H1 (cell line): ENCODE measurements around the gene MRPL40. TPM values are rescaled to one million over a fixed set of nuclear protein-coding genes. Genes with fewer than 3 reads are reported as not detected.

Experiments used
- CTCF ChIA-PET: fragments of 300-600 bp; sonication (Branson Sonifier 250); formaldehyde crosslinking; loops from one replicate; lab custom pipeline; 2021; ENCODE audit not compliant: partially characterized antibody; lab: Charles Lee
- POLR2A ChIA-PET: fragments of 300-600 bp; sonication (Branson Sonifier 250); formaldehyde crosslinking; loops from one replicate; lab custom pipeline; 2021; ENCODE audit warnings: inconsistent platforms; ENCODE audit not compliant: partially characterized antibody; lab: Charles Lee
- DNase-seq, 2 experiments: peaks; one replicate each; pipeline versions ENCODE4 v3.0.0 to v3.0.0-alpha.2; 2010 to 2022; ENCODE audit warnings: low spot score in 2 of 2, low read depth in 1 of 2, mixed read lengths in 1 of 2
- FAIRE-seq: peaks from 2 replicates; lab custom pipeline; 2011; peaks lifted over from hg19 to GRCh38; lab: Jason Lieb, UNC
- H2AFZ ChIP-seq: 2 replicates; pipeline ENCODE4 v1.8.1; 2012; ENCODE audit warnings: low read length, inconsistent platforms
- H2AK5ac ChIP-seq: 2 replicates; pipeline ENCODE4 v1.6.1; 2013; ENCODE audit warnings: low read depth, low read length
- H2BK120ac ChIP-seq: replicated peaks from 2 replicates; pipeline ENCODE3; 2013; ENCODE audit warnings: low read depth, low read length, inconsistent platforms
- H2BK12ac ChIP-seq: 2 replicates; pipeline ENCODE4 v1.6.1; 2013; ENCODE audit warnings: low read depth, low read length
- H2BK15ac ChIP-seq: 2 replicates; pipeline ENCODE4 v1.6.1; 2013; ENCODE audit warnings: low read length
- H2BK20ac ChIP-seq: 2 replicates; pipeline ENCODE4 v1.6.1; 2013; ENCODE audit warnings: low read length
- H2BK5ac ChIP-seq: 2 replicates; pipeline ENCODE4 v1.6.1; 2013; ENCODE audit warnings: low read depth, low read length
- H3K14ac ChIP-seq: 2 replicates; pipeline ENCODE4 v1.6.1; 2013; ENCODE audit warnings: inconsistent platforms; ENCODE audit not compliant: insufficient read length
- H3K18ac ChIP-seq: 2 replicates; pipeline ENCODE4 v1.6.1; 2013; ENCODE audit warnings: low read length; ENCODE audit errors: extremely low read depth
- H3K23ac ChIP-seq: 2 replicates; pipeline ENCODE4 v1.6.1; 2013; ENCODE audit warnings: inconsistent platforms; ENCODE audit not compliant: insufficient read length
- H3K23me2 ChIP-seq: 2 replicates; pipeline ENCODE4 v1.6.1; 2013; ENCODE audit warnings: low read depth, low read length
- H3K27ac ChIP-seq: 2 replicates; pipeline ENCODE4 v1.6.1; 2011; ENCODE audit warnings: low read depth, low read length, inconsistent platforms
- H3K27me3 ChIP-seq, 4 experiments: replicated peaks in 1 of 4; 1 replicate in 1 of 4; 2 replicates in 3 of 4; pipeline versions ENCODE4 v1.6.1 to v1.8.1; 2011 to 2013; ENCODE audit warnings: low read length in 3 of 4, mild to moderate bottlenecking in 3 of 4, inconsistent platforms in 2 of 4, mixed read lengths in 2 of 4, moderate library complexity in 1 of 4; ENCODE audit not compliant: control insufficient read depth in 3 of 4, insufficient read depth in 3 of 4; ENCODE audit errors: extremely low read depth in 1 of 4
- H3K36me3 ChIP-seq, 4 experiments: 2 replicates each; pipeline versions ENCODE4 v1.6.1 to v1.8.1; 2011 to 2013; ENCODE audit warnings: mild to moderate bottlenecking in 4 of 4, low read length in 3 of 4, moderate library complexity in 2 of 4, control low read depth in 1 of 4, inconsistent platforms in 1 of 4; ENCODE audit not compliant: insufficient read depth in 4 of 4, control insufficient read depth in 2 of 4
- H3K4ac ChIP-seq: replicated peaks from 2 replicates; pipeline ENCODE3; 2013; ENCODE audit warnings: low read length, low read depth, mixed read lengths, inconsistent platforms; ENCODE audit not compliant: insufficient read length
- H3K4me1 ChIP-seq, 4 experiments: replicated peaks in 1 of 4; 1 replicate in 1 of 4; 2 replicates in 3 of 4; pipeline versions ENCODE4 v1.6.1 to v1.8.1; 2011 to 2013; ENCODE audit warnings: low read length in 3 of 4, inconsistent platforms in 2 of 4, mixed read lengths in 1 of 4; ENCODE audit not compliant: insufficient read depth in 4 of 4, control insufficient read depth in 3 of 4
- H3K4me2 ChIP-seq, 2 experiments: 2 replicates each; pipeline versions ENCODE4 v1.6.1 to v1.8.1; 2011 to 2013; ENCODE audit warnings: low read depth in 2 of 2, low read length in 2 of 2, control low read depth in 1 of 2, inconsistent platforms in 1 of 2, mild to moderate bottlenecking in 1 of 2; ENCODE audit not compliant: insufficient read depth in 1 of 2
- H3K4me3 ChIP-seq, 4 experiments: fragments of 200-600, 300-600 bp in 1 of 4; sonication (generic), shearing (Covaris generic), sonication (Bioruptor Twin) in 1 of 4; 2 replicates each; pipeline versions ENCODE4 v1.5.1 to v1.8.1; 2011 to 2016; ENCODE audit warnings: low read length in 4 of 4, low read depth in 3 of 4, control low read depth in 2 of 4, inconsistent platforms in 2 of 4, mild to moderate bottlenecking in 2 of 4, mixed read lengths in 1 of 4, moderate library complexity in 1 of 4; ENCODE audit not compliant: insufficient read depth in 2 of 4; ENCODE audit errors: extremely low read depth in 1 of 4
- H3K56ac ChIP-seq: replicated peaks from 2 replicates; pipeline ENCODE3; 2013; ENCODE audit warnings: low read depth, mild to moderate bottlenecking, mixed read lengths, low read length, inconsistent platforms; ENCODE audit not compliant: insufficient read length
- H3K79me1 ChIP-seq: 2 replicates; pipeline ENCODE4 v1.6.1; 2013; ENCODE audit warnings: low read depth, low read length, control low read depth
- H3K79me2 ChIP-seq, 2 experiments: 2 replicates each; pipeline versions ENCODE4 v1.6.1 to v1.8.1; 2012 to 2013; ENCODE audit warnings: low read length in 2 of 2, mild to moderate bottlenecking in 2 of 2, inconsistent platforms in 1 of 2; ENCODE audit not compliant: insufficient read depth in 2 of 2, control insufficient read depth in 1 of 2
- H3K9ac ChIP-seq, 4 experiments: replicated peaks in 1 of 4; 1 replicate in 1 of 4; 2 replicates in 3 of 4; pipeline versions ENCODE4 v1.6.1 to v1.8.1; 2011 to 2013; ENCODE audit warnings: low read depth in 3 of 4, low read length in 3 of 4, control low read depth in 2 of 4, mild to moderate bottlenecking in 2 of 4, moderate library complexity in 2 of 4, inconsistent platforms in 1 of 4; ENCODE audit errors: extremely low read depth in 1 of 4
- H3K9me3 ChIP-seq, 2 experiments: 2 replicates each; pipeline versions ENCODE4 v1.6.1 to v1.8.1; 2012 to 2013; ENCODE audit warnings: mild to moderate bottlenecking in 2 of 2, moderate library complexity in 2 of 2, control low read depth in 1 of 2, inconsistent platforms in 1 of 2, low read depth in 1 of 2, low read length in 1 of 2, mixed read lengths in 1 of 2; ENCODE audit not compliant: insufficient read depth in 2 of 2
- H4K20me1 ChIP-seq, 2 experiments: replicated peaks in 1 of 2; 2 replicates each; pipeline versions ENCODE3 to v1.8.1; 2011 to 2013; ENCODE audit warnings: inconsistent platforms in 2 of 2, low read length in 2 of 2, mild to moderate bottlenecking in 1 of 2; ENCODE audit not compliant: insufficient read depth in 2 of 2, control insufficient read depth in 1 of 2
- H4K5ac ChIP-seq: 2 replicates; pipeline ENCODE4 v1.6.1; 2013; ENCODE audit warnings: low read length, low read depth, mixed read lengths, inconsistent platforms; ENCODE audit not compliant: insufficient read length
- H4K8ac ChIP-seq: 2 replicates; pipeline ENCODE4 v1.8.0; 2013; ENCODE audit warnings: mild to moderate bottlenecking, moderate library complexity, low read length, inconsistent platforms; ENCODE audit not compliant: insufficient read depth; ENCODE audit errors: extremely low read depth
- H4K91ac ChIP-seq: replicated peaks from 2 replicates; pipeline ENCODE3; 2013; ENCODE audit warnings: low read length, mixed read lengths, inconsistent platforms; ENCODE audit not compliant: insufficient read length
- ASH2L ChIP-seq: fragments of 200-600, 300-600 bp; sonication (generic); IDR thresholded peaks from one replicate; pipeline ENCODE4 v1.7.1; 2017; ENCODE audit warnings: low read length
- CTBP2 ChIP-seq: IDR thresholded peaks from 2 replicates; pipeline ENCODE4 v1.7.0; 2011; ENCODE audit warnings: borderline replicate concordance, mild to moderate bottlenecking, moderate library complexity, mixed read lengths, low read length; ENCODE audit not compliant: insufficient read depth, insufficient read length
- SP4 ChIP-seq: IDR thresholded peaks from 2 replicates; pipeline ENCODE4 v1.6.1; 2012; ENCODE audit warnings: low read length, inconsistent platforms
- WGBS, 2 experiments: shearing (Covaris generic) in 1 of 2; methylation state at CpG; one replicate each; pipeline versions ENCODE4 v1.1.6 to v1.1.7; 2013 to 2015; ENCODE audit warnings: low lambda C conversion rate in 2 of 2, mixed read lengths in 2 of 2, inconsistent platforms in 1 of 2, low coverage in 1 of 2, missing lambda C conversion rate in 1 of 2; ENCODE audit not compliant: insufficient replicate concordance in 2 of 2, insufficient coverage in 1 of 2, insufficient read length in 1 of 2; ENCODE audit errors: extremely low coverage in 1 of 2, missing lambda C conversion rate in 1 of 2; 5-methylcytosine and 5-hydroxymethylcytosine counted together
- polyA plus RNA-seq, 7 experiments: library from polyadenylated mRNA; depleted of rRNA in 3 of 7; stranded (reverse) in 5 of 7; unstranded in 2 of 7; fragments of >200 nt in 5 of 7; fragments of 200-250 nt in 2 of 7; gene quantifications; 1 replicate in 5 of 7; 2 replicates in 1 of 7; 4 replicates in 1 of 7; pipeline versions ENCODE4 v1.2.1 to v1.2.3, GENCODE V29; 2011 to 2013; ENCODE audit warnings: missing spikeins in 2 of 7, mixed read lengths in 2 of 7
- total RNA-seq: library from RNA; stranded (reverse); fragmentation: NEBNext Ultra II Directional; extraction: Animal tissue kit (Norgen Biotek cat#: 25700); gene quantifications from 2 replicates; pipeline ENCODE4 v1.2.1, GENCODE V29; 2021

MRPL40 gene
- total and polyA plus RNA-seq, 2 of the 8 experiments (the other 6 are each of a cell fraction or from before 2014, with no cell fraction given) = 12.4 to 14.5 TPM

DNA sequence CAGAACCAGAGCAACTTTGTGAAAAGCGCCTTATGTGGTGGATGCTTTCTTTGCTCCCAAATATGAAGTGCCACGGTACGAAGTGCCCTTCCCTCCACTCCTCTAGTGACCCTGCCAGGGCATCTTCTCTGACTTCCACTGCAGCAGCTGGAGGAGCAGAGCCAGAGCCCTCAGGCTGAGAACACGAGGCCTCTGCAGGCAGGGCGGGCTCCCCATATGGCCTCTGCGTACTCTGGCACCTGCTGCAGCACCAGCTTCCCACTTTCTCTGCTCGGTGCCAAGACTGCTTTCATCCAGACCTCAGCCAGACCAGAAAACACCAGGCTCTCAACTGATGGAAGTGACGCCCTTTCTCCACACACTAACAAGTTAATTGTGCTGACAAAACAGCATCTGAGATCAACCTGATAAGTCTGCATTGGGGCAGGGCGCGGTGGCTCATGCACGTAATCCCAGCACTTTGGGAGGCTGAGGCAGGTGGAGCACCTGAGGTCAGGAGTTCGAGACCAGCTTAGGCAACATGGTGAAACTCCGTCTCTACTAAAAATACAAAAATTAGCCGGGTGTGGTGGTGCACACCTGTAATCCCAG, 33.9 kb downstream of the MRPL40 start:
- WGBS, 2 experiments = 92% methylated on average over 14 of the region's 14 CpGs; no CpG with 5 or more reads in 1 of the 2 experiments
- H3K23me2 ChIP-seq = no peaks in the 10 kb centered on the region
- H3K79me1 ChIP-seq = peaks cover 2% of the 10 kb centered on the region; the same call in 1 of the 2 replicates
- H3K9ac ChIP-seq = no peak overlapping the region
- H3K36me3 ChIP-seq = peaks cover 20 to 58% (median 48%) of the 10 kb centered on the region in 4 experiments
- CTCF ChIA-PET = interaction anchor here (1.1 to 4.6 kb wide), 3 partner anchors 7 to 155 kb away, joined by 4 to 34 read pairs (median 5); no protein-coding TSS in a partner anchor
- H3K14ac ChIP-seq = no peak overlapping the region
- no peak overlapping the region for H4K5ac ChIP-seq
- POLR2A ChIA-PET = interaction anchor here (1.2 to 3.4 kb wide), 3 partner anchors 13 to 19 kb away, joined by 3 to 9 read pairs (median 4); partner anchors contain the start of genes CDC45 and UFD1
- DNase-seq (no peak), FAIRE-seq (no peak)
- no peaks in the 10 kb centered on the region for H3K4me1 ChIP-seq
- no peak overlapping the region for H3K4ac ChIP-seq
- H4K20me1 ChIP-seq = peaks cover 0 to 13% of the 10 kb centered on the region in 2 experiments
- H3K4me3 ChIP-seq = no peak overlapping the region
- H2BK5ac ChIP-seq = no peak overlapping the region
- H2BK120ac ChIP-seq = no peak overlapping the region
- no peak overlapping the region for H3K18ac ChIP-seq
- H3K27me3 ChIP-seq = no peaks in the 10 kb centered on the region
- H2BK12ac ChIP-seq = no peak overlapping the region
- H3K56ac ChIP-seq = no peak overlapping the region
- H2AFZ ChIP-seq = no peak overlapping the region
- H2BK15ac ChIP-seq = no peak overlapping the region
- no peak overlapping the region for H2BK20ac ChIP-seq
- no peaks in the 10 kb centered on the region for H3K9me3 ChIP-seq
- no peak overlapping the region for H4K91ac ChIP-seq
- H4K8ac ChIP-seq = no peak overlapping the region
- no peak overlapping the region for H3K4me2 ChIP-seq
- no peaks in the 10 kb centered on the region for H3K79me2 ChIP-seq
- no peak overlapping the region for H2AK5ac ChIP-seq
- no peak overlapping the region for H3K23ac ChIP-seq
- no peak overlapping the region for H3K27ac ChIP-seq
- no peak for TF ChIP-seq ASH2L
- TF ChIP-seq SP4 = no peak
- no peak for TF ChIP-seq CTBP2
